GM18520 (cell line): ENCODE results near the gene MAP6D1.

Experiments used
- ATAC-seq: cut with Tn5 transposase; IDR thresholded peaks from one replicate; pipeline ENCODE4 v1.9.1; 2021; ENCODE audit not compliant: unreplicated experiment

Gene MAP6D1

GRCh38 chr3:183825456-183826161, at the start of gene MAP6D1:
MAP6D1 (minus strand) TSS chr3:183825577; CDS start chr3:183825547, 30 bp downstream.
- no peak for ATAC-seq

GRCh38 chr3:183873914-183874313, 48.5 kb upstream of the MAP6D1 start:
- ATAC-seq, result no peak

- ATAC-seq, result no peak
Measured at GRCh38 chr3:183871541-183871940, 46.2 kb upstream of the MAP6D1 start.

GRCh38 chr3:183870563-183870962, 45.2 kb upstream of the MAP6D1 start:
- ATAC-seq, result no peak

GRCh38 chr3:183868796-183869195, 43.4 kb upstream of the MAP6D1 start:
- no peak for ATAC-seq

GRCh38 chr3:183862610-183863009, 37.2 kb upstream of the MAP6D1 start:
- ATAC-seq, result no peak

- no peak for ATAC-seq
Measured at GRCh38 chr3:183857863-183858262, 32.5 kb upstream of the MAP6D1 start.

GRCh38 chr3:183854318-183855035, 29.1 kb upstream of the MAP6D1 start:
- no peak for ATAC-seq

- ATAC-seq, result no peak
Measured at GRCh38 chr3:183845608-183846288, 20.4 kb upstream of the MAP6D1 start.

GRCh38 chr3:183845090-183845489, 19.7 kb upstream of the MAP6D1 start:
- ATAC-seq, result no peak

GRCh38 chr3:183844606-183845005, 19.2 kb upstream of the MAP6D1 start:
- no peak for ATAC-seq

GRCh38 chr3:183839751-183840150, 14.4 kb upstream of the MAP6D1 start:
- ATAC-seq, result no peak

- no peak for ATAC-seq
Measured at GRCh38 chr3:183837894-183838293, 12.5 kb upstream of the MAP6D1 start.

- ATAC-seq, result no peak
Measured at GRCh38 chr3:183837390-183837789, 12.0 kb upstream of the MAP6D1 start.

- ATAC-seq, result no peak
Measured at GRCh38 chr3:183833516-183833915, 8.1 kb upstream of the MAP6D1 start.

GRCh38 chr3:183830187-183830586, 4.8 kb upstream of the MAP6D1 start:
- ATAC-seq, result no peak

- no peak for ATAC-seq
Measured at GRCh38 chr3:183829466-183829865, 4.1 kb upstream of the MAP6D1 start.

- no peak for ATAC-seq
Measured at GRCh38 chr3:183828538-183828870, 3.1 kb upstream of the MAP6D1 start.

- ATAC-seq, result no peak
Measured at GRCh38 chr3:183827809-183828537, 2.6 kb upstream of the MAP6D1 start.

GRCh38 chr3:183826448-183827250, 1.3 kb upstream of the MAP6D1 start:
- no peak for ATAC-seq
